Peyer's patch (tissue), 4 donors: Measurements from ENCODE around the gene PTPRC. TPM values are rescaled to one million over a fixed set of nuclear protein-coding genes. Genes with fewer than 3 reads are reported as not detected.

Source experiments
- DNase-seq, 3 donors: peaks; one replicate each; pipeline ENCODE4 v3.0.0-alpha.2; 2017 to 2019
- H3K27ac ChIP-seq, 4 donors: fragments of 200-600 bp; sonication (generic); one replicate each; pipeline ENCODE4 v1.5.1; 2016 to 2019
- H3K27me3 ChIP-seq, 2 donors: fragments of 200-600 bp; sonication (generic); one replicate each; pipeline ENCODE4 v1.5.1; 2019
- H3K36me3 ChIP-seq, 3 donors: fragments of 200-600 bp; sonication (generic); one replicate each; pipeline ENCODE4 v1.5.1; 2016 to 2019
- H3K4me1 ChIP-seq, 4 donors: fragments of 200-600 bp; sonication (generic); one replicate each; pipeline ENCODE4 v1.5.1; 2016 to 2019
- H3K4me3 ChIP-seq, 4 donors: fragments of 200-600 bp; sonication (generic); 1 replicate in 3 of 4; 2 replicates in 1 of 4; pipeline ENCODE4 v1.5.1; 2016 to 2019; ENCODE audit warnings: mild to moderate bottlenecking in 1 of 4
- H3K9me3 ChIP-seq, 4 donors: fragments of 200-600 bp; sonication (generic); one replicate each; pipeline ENCODE4 v1.5.1; 2016 to 2019; ENCODE audit warnings: mild to moderate bottlenecking in 1 of 4
- POLR2A ChIP-seq, 2 donors: fragments of 450-650 bp; IDR thresholded peaks; one replicate each; pipeline ENCODE4 v1.5.1; 2017; ENCODE audit warnings: antibody characterized with exemption in 2 of 2, mild to moderate bottlenecking in 2 of 2, moderate library complexity in 2 of 2
- total RNA-seq, 4 donors: library from RNA; depleted of rRNA; stranded (reverse); fragments of >200 nt; gene quantifications; one replicate each; pipeline ENCODE4 v1.1.0, GENCODE V29; 2016
- TF ChIP-seq, protein P1 (sequence below), 6 experiments: fragments of 450-650 bp in 4 of 6; fragments of 200-600 bp in 2 of 6; sonication (generic) in 1 of 6; IDR thresholded peaks; one replicate each; pipeline ENCODE4 v1.5.1; 2017 to 2019; ENCODE audit warnings: antibody characterized with exemption in 6 of 6, mild to moderate bottlenecking in 3 of 6, moderate library complexity in 1 of 6

PTPRC gene
- total RNA-seq, 4 donors from 2014 or later = 13.3 to 127 (median 22.1) TPM

DNA sequence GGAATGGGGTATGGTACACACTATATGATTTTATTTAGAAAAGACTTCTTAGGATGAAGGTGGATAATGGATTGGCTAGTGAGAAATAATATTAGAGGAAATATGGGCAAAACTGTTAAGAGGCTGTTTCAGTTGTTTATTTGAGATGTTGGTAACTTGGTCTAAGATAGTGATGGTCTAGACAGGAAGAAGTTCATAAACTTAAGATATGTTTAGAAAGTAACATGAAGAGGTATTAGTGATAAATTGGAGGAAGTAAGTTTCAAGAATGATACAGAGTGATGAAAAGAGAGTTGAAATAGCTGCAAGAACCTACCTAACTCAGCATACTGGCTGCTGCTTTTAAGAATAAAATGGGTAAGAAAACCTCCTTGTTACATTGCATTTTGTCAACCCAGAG, 9.2 kb upstream of the PTPRC start:
- TF ChIP-seq, protein P1, sequence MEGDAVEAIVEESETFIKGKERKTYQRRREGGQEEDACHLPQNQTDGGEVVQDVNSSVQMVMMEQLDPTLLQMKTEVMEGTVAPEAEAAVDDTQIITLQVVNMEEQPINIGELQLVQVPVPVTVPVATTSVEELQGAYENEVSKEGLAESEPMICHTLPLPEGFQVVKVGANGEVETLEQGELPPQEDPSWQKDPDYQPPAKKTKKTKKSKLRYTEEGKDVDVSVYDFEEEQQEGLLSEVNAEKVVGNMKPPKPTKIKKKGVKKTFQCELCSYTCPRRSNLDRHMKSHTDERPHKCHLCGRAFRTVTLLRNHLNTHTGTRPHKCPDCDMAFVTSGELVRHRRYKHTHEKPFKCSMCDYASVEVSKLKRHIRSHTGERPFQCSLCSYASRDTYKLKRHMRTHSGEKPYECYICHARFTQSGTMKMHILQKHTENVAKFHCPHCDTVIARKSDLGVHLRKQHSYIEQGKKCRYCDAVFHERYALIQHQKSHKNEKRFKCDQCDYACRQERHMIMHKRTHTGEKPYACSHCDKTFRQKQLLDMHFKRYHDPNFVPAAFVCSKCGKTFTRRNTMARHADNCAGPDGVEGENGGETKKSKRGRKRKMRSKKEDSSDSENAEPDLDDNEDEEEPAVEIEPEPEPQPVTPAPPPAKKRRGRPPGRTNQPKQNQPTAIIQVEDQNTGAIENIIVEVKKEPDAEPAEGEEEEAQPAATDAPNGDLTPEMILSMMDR (IDR thresholded peaks at IDR 0.05) = no peak
- no peak for TF ChIP-seq POLR2A (IDR thresholded peaks at IDR 0.05)
- no peaks in the 10 kb centered on the region for H3K4me1 ChIP-seq
- DNase-seq = no peak
- H3K4me3 ChIP-seq = no peak overlapping the region
- H3K27me3 ChIP-seq = no peaks in the 10 kb centered on the region
- no peaks in the 10 kb centered on the region for H3K36me3 ChIP-seq
- H3K9me3 ChIP-seq = no peaks in the 10 kb centered on the region
- peak overlapping the region in 1 of 4 donors; percentile 12 for H3K27ac ChIP-seq

DNA sequence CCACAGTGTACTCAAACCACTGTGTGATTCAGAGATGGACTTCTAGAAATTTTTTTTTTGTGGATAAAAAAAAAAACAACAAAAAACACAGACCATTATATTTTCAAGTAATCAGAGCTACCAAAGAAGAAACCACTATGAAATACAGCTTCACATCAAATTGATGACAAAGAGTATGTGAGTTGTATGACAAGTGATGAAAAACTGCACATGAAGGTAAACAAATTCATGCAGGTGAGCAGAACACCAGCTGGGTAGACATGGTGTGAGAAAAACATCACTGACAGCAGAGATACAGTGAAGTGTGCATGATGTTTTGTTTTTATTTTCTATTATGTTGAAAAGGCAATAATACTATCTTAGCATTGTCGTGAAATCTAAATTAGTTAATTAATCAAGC, 8.0 kb upstream of the PTPRC start:
- H3K4me1 ChIP-seq = no peaks in the 10 kb centered on the region
- DNase-seq = no peak
- no peak overlapping the region for H3K4me3 ChIP-seq
- no peak overlapping the region for H3K27ac ChIP-seq
- no peaks in the 10 kb centered on the region for H3K27me3 ChIP-seq
- no peaks in the 10 kb centered on the region for H3K9me3 ChIP-seq
- no peaks in the 10 kb centered on the region for H3K36me3 ChIP-seq
- TF ChIP-seq, protein P1 (IDR thresholded peaks at IDR 0.05) = no peak
- no peak for TF ChIP-seq POLR2A (IDR thresholded peaks at IDR 0.05)

- TF ChIP-seq, protein P1 (IDR thresholded peaks at IDR 0.05) = no peak
- no peak for TF ChIP-seq POLR2A (IDR thresholded peaks at IDR 0.05)
Observed at GRCh38 chr1:198631292-198631691, 7.5 kb upstream of the PTPRC start.

GRCh38 chr1:198632007-198632406, 6.8 kb upstream of the PTPRC start:
- no peaks in the 10 kb centered on the region for H3K36me3 ChIP-seq
- H3K4me3 ChIP-seq = no peak overlapping the region
- H3K9me3 ChIP-seq = no peaks in the 10 kb centered on the region
- H3K27me3 ChIP-seq = no peaks in the 10 kb centered on the region
- TF ChIP-seq, protein P1 (IDR thresholded peaks at IDR 0.05) = no peak
- no peak for TF ChIP-seq POLR2A (IDR thresholded peaks at IDR 0.05)
- no peaks in the 10 kb centered on the region for H3K4me1 ChIP-seq
- DNase-seq = no peak
- H3K27ac ChIP-seq = no peak overlapping the region

More at GRCh38 chr1:198631292-198631691, 7.5 kb upstream of the PTPRC start:
- Histone ChIP-seq H3K4me1 (no peaks in the 10 kb centered on the region), H3K27ac (no peak overlapping the region), H3K9me3 (no peaks in the 10 kb centered on the region), H3K27me3 (no peaks in the 10 kb centered on the region), H3K36me3 (no peaks in the 10 kb centered on the region), H3K4me3 (no peak overlapping the region)
- no peak for DNase-seq

GRCh38 chr1:198633675-198634121, 5.1 kb upstream of the PTPRC start:
- no peak for TF ChIP-seq POLR2A (IDR thresholded peaks at IDR 0.05)
- TF ChIP-seq, protein P1 (IDR thresholded peaks at IDR 0.05) = no peak
- Histone ChIP-seq H3K9me3 (no peaks in the 10 kb centered on the region), H3K36me3 (no peaks in the 10 kb centered on the region), H3K4me1 (peaks cover 0 to 3% (median 0%) of the 10 kb centered on the region in 4 donors), H3K4me3 (no peak overlapping the region), H3K27me3 (no peaks in the 10 kb centered on the region), H3K27ac (peak overlapping the region in 1 of 4 donors; percentile 38)
- peak in 1 of 3 donors; percentile 47 for DNase-seq

DNA sequence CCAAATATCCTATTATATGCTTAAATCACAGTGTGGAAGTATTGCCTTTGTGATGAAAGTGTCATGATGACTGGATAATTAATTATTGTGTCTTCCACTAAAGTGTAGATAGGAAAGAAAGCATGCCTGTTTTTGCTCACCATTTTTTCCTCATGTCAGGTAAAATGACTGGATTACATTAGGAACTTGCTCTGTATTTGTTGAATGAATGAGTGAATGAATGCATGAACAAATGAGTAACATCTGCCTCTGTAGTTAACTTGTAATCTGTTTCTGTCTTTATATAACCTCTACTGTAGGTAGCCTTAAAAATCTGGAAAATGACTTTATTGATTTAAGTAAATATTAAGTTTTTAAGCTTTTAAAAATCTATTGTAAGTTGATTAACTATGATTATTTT, 2.9 kb upstream of the PTPRC start:
- DNase-seq = no peak
- TF ChIP-seq POLR2A (IDR thresholded peaks at IDR 0.05) = no peak
- Histone ChIP-seq H3K27ac (no peak overlapping the region), H3K4me1 (peaks cover 0 to 3% (median 0%) of the 10 kb centered on the region in 4 donors), H3K27me3 (no peaks in the 10 kb centered on the region), H3K36me3 (no peaks in the 10 kb centered on the region), H3K9me3 (no peaks in the 10 kb centered on the region), H3K4me3 (no peak overlapping the region)
